A549 (cell line): ENCODE data around the gene ANKRD13A. TPM values are rescaled to one million over a fixed set of nuclear protein-coding genes. Genes with fewer than 3 reads are reported as not detected.

Source experiments
- ATAC-seq, 2 experiments: fragments of 200-7000 bp in 1 of 2; fragments of >200 bp in 1 of 2; cut with Nextera tagmentation in 1 of 2; cut with Tn5 transposase in 1 of 2; 3 replicates each; pipeline versions ENCODE4 v1.8.0 to v1.9.1; 2018 to 2020; ENCODE audit warnings: mild to moderate bottlenecking in 1 of 2, moderate library complexity in 1 of 2
- CTCF ChIA-PET: fragments of 300-600 bp; sonication (Branson Sonifier 250); formaldehyde crosslinking; extraction: SDS; loops from one replicate; lab custom pipeline; 2021; ENCODE audit warnings: antibody characterized with exemption, inconsistent platforms; lab: Yijun Ruan, JAX
- POLR2A ChIA-PET: fragments of 350-600 bp; formaldehyde crosslinking; extraction: SDS; loops from one replicate; lab custom pipeline; 2021; ENCODE audit warnings: antibody characterized with exemption, inconsistent platforms; lab: Yijun Ruan, JAX
- DNase-seq, 2 experiments: peaks; one replicate each; pipeline versions ENCODE4 v3.0.0 to v3.0.0-alpha.2; 2011 to 2016; ENCODE audit warnings: low read depth in 1 of 2, low spot score in 1 of 2
- FAIRE-seq: peaks from 2 replicates; lab custom pipeline; 2011; peaks lifted over from hg19 to GRCh38; lab: Jason Lieb, UNC
- H3K27ac ChIP-seq, 2 experiments: fragments of >200 bp; sonication (Bioruptor Twin); formaldehyde crosslinking; 3 replicates each; pipeline ENCODE4 v1.5.1; 2016 to 2017
- H3K4me1 ChIP-seq: fragments of >200 bp; sonication (Bioruptor Twin); formaldehyde crosslinking; 3 replicates; pipeline ENCODE4 v1.6.1; 2016
- H3K4me2 ChIP-seq: fragments of >200 bp; sonication (Bioruptor Twin); formaldehyde crosslinking; 3 replicates; pipeline ENCODE4 v1.6.1; 2016
- H3K4me3 ChIP-seq: fragments of >200 bp; sonication (Bioruptor Twin); formaldehyde crosslinking; 3 replicates; pipeline ENCODE4 v1.5.1; 2016
- H3K9me3 ChIP-seq: fragments of >200 bp; sonication (Bioruptor Twin); formaldehyde crosslinking; 3 replicates; pipeline ENCODE4 v1.6.1; 2016
- BCL3 ChIP-seq: fragments of >200 bp; sonication (Bioruptor Twin); formaldehyde crosslinking; IDR thresholded peaks from 3 replicates; pipeline ENCODE4 v1.6.1; 2016
- BHLHE40 ChIP-seq: IDR thresholded peaks from 2 replicates; pipeline ENCODE4 v1.6.1; 2012; ENCODE audit warnings: low read depth, low read length, inconsistent platforms
- CEBPB ChIP-seq, 2 experiments: fragments of >200 bp in 1 of 2; sonication (Bioruptor Twin) in 1 of 2; formaldehyde crosslinking in 1 of 2; IDR thresholded peaks; 2 replicates each; pipeline ENCODE4 v1.6.1; 2012 to 2016
- CTCF ChIP-seq: fragments of >200 bp; sonication (Bioruptor Twin); formaldehyde crosslinking; IDR thresholded peaks from 3 replicates; pipeline ENCODE4 v1.5.1; 2016
- EP300 ChIP-seq, 2 experiments: fragments of >200 bp; sonication (Bioruptor Twin); formaldehyde crosslinking; IDR thresholded peaks; 2 replicates in 1 of 2; 3 replicates in 1 of 2; pipeline ENCODE4 v1.6.1; 2016 to 2017
- FOSL2 ChIP-seq, 2 experiments: fragments of 450-650 bp in 1 of 2; fragments of >200 bp in 1 of 2; sonication (Bioruptor Twin) in 1 of 2; formaldehyde crosslinking; IDR thresholded peaks; 2 replicates each; pipeline versions ENCODE4 v1.5.0 to v1.6.1; 2016 to 2020; ENCODE audit warnings: mild to moderate bottlenecking in 1 of 2, moderate library complexity in 1 of 2
- HDAC2 ChIP-seq: fragments of 200-600 bp; sonication (generic); IDR thresholded peaks from 2 replicates; pipeline ENCODE4 v1.6.1; 2016
- HES2 ChIP-seq: fragments of >200 bp; sonication (Bioruptor Twin); formaldehyde crosslinking; IDR thresholded peaks from 2 replicates; pipeline ENCODE4 v1.6.1; 2016
- KDM5A ChIP-seq: fragments of 200-600 bp; sonication (generic); IDR thresholded peaks from 2 replicates; pipeline ENCODE4 v1.6.1; 2016; ENCODE audit warnings: antibody characterized with exemption, mild to moderate bottlenecking
- MAFK ChIP-seq: fragments of 450-650 bp; IDR thresholded peaks from 2 replicates; pipeline ENCODE4 v1.6.1; 2014; ENCODE audit not compliant: partially characterized antibody
- MAZ ChIP-seq: fragments of 150-350 bp; IDR thresholded peaks from 2 replicates; pipeline ENCODE4 v1.6.1; 2014; ENCODE audit warnings: antibody characterized with exemption, low read depth, low read length, borderline replicate concordance
- MYC ChIP-seq: IDR thresholded peaks from 2 replicates; pipeline ENCODE4 v1.6.1; 2012; ENCODE audit warnings: mild to moderate bottlenecking, inconsistent platforms, low read length, improper control_type of control experiment, borderline replicate concordance
- PBX3 ChIP-seq: IDR thresholded peaks from 2 replicates; pipeline ENCODE4 v1.6.1; 2012
- PHF8 ChIP-seq: fragments of 200-600 bp; sonication (generic); IDR thresholded peaks from 2 replicates; pipeline ENCODE4 v1.6.1; 2016; ENCODE audit warnings: low read depth, mild to moderate bottlenecking, antibody characterized with exemption, moderate library complexity, borderline replicate concordance
- POLR2A ChIP-seq: IDR thresholded peaks from 2 replicates; pipeline ENCODE4 v1.6.1; 2012; ENCODE audit warnings: mild to moderate bottlenecking, low read length
- SMC3 ChIP-seq: fragments of >200 bp; sonication (Bioruptor Twin); formaldehyde crosslinking; IDR thresholded peaks from 3 replicates; pipeline ENCODE4 v1.6.1; 2018; ENCODE audit warnings: inconsistent platforms
- TP53 ChIP-seq: fragments of 250-450 bp; sonication (Bioruptor Pico); IDR thresholded peaks from 2 replicates; pipeline ENCODE4 v1.5.0; 2021; ENCODE audit warnings: mild to moderate bottlenecking, moderate library complexity
- ZSCAN20 ChIP-seq: fragments of 250-450 bp; sonication (Bioruptor Pico); IDR thresholded peaks from 2 replicates; pipeline ENCODE4 v1.8.0; 2022; ENCODE audit warnings: mild to moderate bottlenecking, moderate library complexity
- WGBS: methylation state at CpG from one replicate; pipeline ENCODE4 v1.1.6; 2017; ENCODE audit errors: missing lambda C conversion rate; 5-methylcytosine and 5-hydroxymethylcytosine counted together
- polyA plus RNA-seq, 4 experiments: library from polyadenylated mRNA; depleted of rRNA in 3 of 4; stranded (reverse); fragments of >200 nt; fragmentation: RNase III in 1 of 4; extraction: RNeasy Plus Mini Kit Qiagen cat#74134 plus additional on column Dnase treatment in 1 of 4; gene quantifications; 2 replicates in 3 of 4; 3 replicates in 1 of 4; pipeline ENCODE4 v1.2.3, GENCODE V29; 2011 to 2017

The ANKRD13A gene
- polyA plus RNA-seq, 2 of the 4 experiments (the other 2 are of a cell fraction): 12.1 to 23.8 TPM

- Histone ChIP-seq H3K4me3 (peak overlapping the region; percentile 92), H3K4me2 (peak overlapping the region; percentile 94), H3K27ac (peak overlapping the region; percentile 95 to 98), H3K9me3 (no peaks in the 10 kb centered on the region), H3K4me1 (peaks cover 18% of the 10 kb centered on the region)
- no peak for DNase-seq
- WGBS: 9% methylated on average over 17 of the region's 17 CpGs
- no peak for TF ChIP-seq HES2
- no peak for TF ChIP-seq BCL3
- no peak for TF ChIP-seq EP300 (IDR thresholded peaks at IDR 0.05)
- no peak for TF ChIP-seq POLR2A
- TF ChIP-seq TP53 (CRISPR knock-in tag): no peak
- TF ChIP-seq MAFK: peak; percentile 35
- TF ChIP-seq HDAC2: no peak
- no peak for TF ChIP-seq KDM5A
- no peak for ATAC-seq
- POLR2A ChIA-PET: interaction anchor here (2.1 kb wide), 1 partner anchor 431 kb away, joined by 8 read pairs; no protein-coding TSS in a partner anchor
- no peak for FAIRE-seq
- CTCF ChIA-PET: interaction anchor here (1.0 to 1.8 kb wide), 2 partner anchors 38 to 42 kb away, joined by 3 to 7 read pairs; no protein-coding TSS in a partner anchor
These were observed 814 bp downstream of the ANKRD13A start for GRCh38 chr12:109999983-110000505.

- FAIRE-seq (no peak), ATAC-seq (no peak), DNase-seq (no peak)
- ChIA-PET CTCF (interaction anchor here (1.3 kb wide), 1 partner anchor 23 kb away, joined by 4 read pairs; no protein-coding TSS in a partner anchor), POLR2A (no interaction called here)
- 0 out of 3 replicates have a peak overlapping the region, but pooled peaks have one; percentile 0 for H3K4me2 ChIP-seq
- H3K27ac ChIP-seq: no peak overlapping the region
- peaks cover 16% of the 10 kb centered on the region for H3K4me1 ChIP-seq
- no peaks in the 10 kb centered on the region for H3K9me3 ChIP-seq
- no peak overlapping the region for H3K4me3 ChIP-seq
- WGBS: 59% methylated on average over 4 of the region's 4 CpGs
- no peak for TF ChIP-seq FOSL2 (IDR thresholded peaks at IDR 0.05)
- 0 out of 2 replicates have a peak, but pooled peaks have one; percentile 12 for TF ChIP-seq FOSL2 (CRISPR knock-in tag; IDR thresholded peaks at IDR 0.05)
- no peak for TF ChIP-seq CEBPB (IDR thresholded peaks at IDR 0.05)
These were observed 2.4 kb downstream of the ANKRD13A start for GRCh38 chr12:110001596-110001995.

- Histone ChIP-seq H3K27ac (no peak overlapping the region), H3K4me1 (peaks cover 16% of the 10 kb centered on the region), H3K4me2 (no peak overlapping the region), H3K4me3 (no peak overlapping the region), H3K9me3 (no peaks in the 10 kb centered on the region)
- CTCF ChIA-PET: interaction anchor here (1.3 kb wide), 2 partner anchors 21 to 429 kb away, joined by 3 to 4 read pairs; no protein-coding TSS in a partner anchor
- DNase-seq (no peak), ATAC-seq (no peak), FAIRE-seq (no peak)
- no peak for TF ChIP-seq ZSCAN20 (CRISPR knock-in tag)
- TF ChIP-seq BHLHE40: no peak
- no peak for TF ChIP-seq MYC
- no peak for TF ChIP-seq PHF8
- no peak for TF ChIP-seq MAZ
- TF ChIP-seq PBX3: no peak
- TF ChIP-seq MAFK: no peak
- TF ChIP-seq SMC3: no peak
- TF ChIP-seq CTCF: no peak
- TF ChIP-seq TP53 (CRISPR knock-in tag): no peak
- POLR2A ChIA-PET: no interaction called here
- WGBS: 80% methylated on average over 8 of the region's 8 CpGs
These were observed 3.7 kb downstream of the ANKRD13A start for GRCh38 chr12:110002676-110003515.
